ENCODE results near the gene LARGE1.

DNA sequence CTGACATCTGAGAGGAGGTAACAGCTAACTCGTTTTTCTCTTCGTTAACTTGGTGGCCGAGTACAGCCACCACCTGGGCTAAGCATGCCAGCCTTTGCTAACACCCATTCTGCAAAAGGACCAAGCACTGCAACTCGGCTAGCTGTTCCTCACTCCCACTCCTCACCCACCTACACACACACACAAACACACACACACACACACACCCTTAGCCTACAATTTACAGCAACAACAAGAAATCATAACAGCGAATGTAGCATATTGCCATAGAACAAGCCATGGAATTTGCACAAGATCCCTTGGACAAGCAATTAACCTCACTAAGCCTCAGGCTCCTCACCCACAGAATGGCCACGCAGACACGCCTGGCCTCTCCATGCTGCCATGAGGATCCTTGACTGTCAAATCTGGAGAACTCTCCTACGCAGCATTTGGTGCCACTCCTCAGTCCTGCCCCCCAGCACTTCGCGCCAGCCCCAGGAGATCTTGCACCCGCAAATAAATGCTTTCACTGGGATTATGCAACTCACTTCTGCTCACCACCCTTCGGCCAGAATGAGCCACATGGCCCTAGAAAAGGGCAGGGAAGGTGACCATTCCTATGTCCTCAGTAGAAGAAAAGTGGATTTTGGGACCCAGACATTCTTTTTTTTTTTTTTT is 58.9 kb downstream of the LARGE1 start:
- TF ChIP-seq, protein P1, sequence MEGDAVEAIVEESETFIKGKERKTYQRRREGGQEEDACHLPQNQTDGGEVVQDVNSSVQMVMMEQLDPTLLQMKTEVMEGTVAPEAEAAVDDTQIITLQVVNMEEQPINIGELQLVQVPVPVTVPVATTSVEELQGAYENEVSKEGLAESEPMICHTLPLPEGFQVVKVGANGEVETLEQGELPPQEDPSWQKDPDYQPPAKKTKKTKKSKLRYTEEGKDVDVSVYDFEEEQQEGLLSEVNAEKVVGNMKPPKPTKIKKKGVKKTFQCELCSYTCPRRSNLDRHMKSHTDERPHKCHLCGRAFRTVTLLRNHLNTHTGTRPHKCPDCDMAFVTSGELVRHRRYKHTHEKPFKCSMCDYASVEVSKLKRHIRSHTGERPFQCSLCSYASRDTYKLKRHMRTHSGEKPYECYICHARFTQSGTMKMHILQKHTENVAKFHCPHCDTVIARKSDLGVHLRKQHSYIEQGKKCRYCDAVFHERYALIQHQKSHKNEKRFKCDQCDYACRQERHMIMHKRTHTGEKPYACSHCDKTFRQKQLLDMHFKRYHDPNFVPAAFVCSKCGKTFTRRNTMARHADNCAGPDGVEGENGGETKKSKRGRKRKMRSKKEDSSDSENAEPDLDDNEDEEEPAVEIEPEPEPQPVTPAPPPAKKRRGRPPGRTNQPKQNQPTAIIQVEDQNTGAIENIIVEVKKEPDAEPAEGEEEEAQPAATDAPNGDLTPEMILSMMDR (IDR thresholded peaks at IDR 0.05): no peak
- TF ChIP-seq SIN3A (IDR thresholded peaks at IDR 0.05; ENCODE audit: borderline replicate concordance, insufficient read depth, low read depth, low read length) (no peak), POLR2AphosphoS5 (IDR thresholded peaks at IDR 0.05; ENCODE audit: low read depth, low read length) (no peak)
- TF ChIP-seq, protein P2, sequence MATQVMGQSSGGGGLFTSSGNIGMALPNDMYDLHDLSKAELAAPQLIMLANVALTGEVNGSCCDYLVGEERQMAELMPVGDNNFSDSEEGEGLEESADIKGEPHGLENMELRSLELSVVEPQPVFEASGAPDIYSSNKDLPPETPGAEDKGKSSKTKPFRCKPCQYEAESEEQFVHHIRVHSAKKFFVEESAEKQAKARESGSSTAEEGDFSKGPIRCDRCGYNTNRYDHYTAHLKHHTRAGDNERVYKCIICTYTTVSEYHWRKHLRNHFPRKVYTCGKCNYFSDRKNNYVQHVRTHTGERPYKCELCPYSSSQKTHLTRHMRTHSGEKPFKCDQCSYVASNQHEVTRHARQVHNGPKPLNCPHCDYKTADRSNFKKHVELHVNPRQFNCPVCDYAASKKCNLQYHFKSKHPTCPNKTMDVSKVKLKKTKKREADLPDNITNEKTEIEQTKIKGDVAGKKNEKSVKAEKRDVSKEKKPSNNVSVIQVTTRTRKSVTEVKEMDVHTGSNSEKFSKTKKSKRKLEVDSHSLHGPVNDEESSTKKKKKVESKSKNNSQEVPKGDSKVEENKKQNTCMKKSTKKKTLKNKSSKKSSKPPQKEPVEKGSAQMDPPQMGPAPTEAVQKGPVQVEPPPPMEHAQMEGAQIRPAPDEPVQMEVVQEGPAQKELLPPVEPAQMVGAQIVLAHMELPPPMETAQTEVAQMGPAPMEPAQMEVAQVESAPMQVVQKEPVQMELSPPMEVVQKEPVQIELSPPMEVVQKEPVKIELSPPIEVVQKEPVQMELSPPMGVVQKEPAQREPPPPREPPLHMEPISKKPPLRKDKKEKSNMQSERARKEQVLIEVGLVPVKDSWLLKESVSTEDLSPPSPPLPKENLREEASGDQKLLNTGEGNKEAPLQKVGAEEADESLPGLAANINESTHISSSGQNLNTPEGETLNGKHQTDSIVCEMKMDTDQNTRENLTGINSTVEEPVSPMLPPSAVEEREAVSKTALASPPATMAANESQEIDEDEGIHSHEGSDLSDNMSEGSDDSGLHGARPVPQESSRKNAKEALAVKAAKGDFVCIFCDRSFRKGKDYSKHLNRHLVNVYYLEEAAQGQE (IDR thresholded peaks at IDR 0.05; ENCODE audit: insufficient read depth in 1 of 2, low read depth in 2 of 2, low read length in 1 of 2): no peak

All from Panc1 (cell line).